D341Med (cell line): ENCODE data around the gene SLC44A3.
"Not testable (repeated sequence)": the region's sequence is repeated elsewhere in the genome, so short reads cannot be mapped to it uniquely, and the experiment has no call there.

Experiments
- DNase-seq: peaks from one replicate; pipeline ENCODE4 v3.0.0; 2012; ENCODE audit warnings: low spot score

The SLC44A3 gene

DNA sequence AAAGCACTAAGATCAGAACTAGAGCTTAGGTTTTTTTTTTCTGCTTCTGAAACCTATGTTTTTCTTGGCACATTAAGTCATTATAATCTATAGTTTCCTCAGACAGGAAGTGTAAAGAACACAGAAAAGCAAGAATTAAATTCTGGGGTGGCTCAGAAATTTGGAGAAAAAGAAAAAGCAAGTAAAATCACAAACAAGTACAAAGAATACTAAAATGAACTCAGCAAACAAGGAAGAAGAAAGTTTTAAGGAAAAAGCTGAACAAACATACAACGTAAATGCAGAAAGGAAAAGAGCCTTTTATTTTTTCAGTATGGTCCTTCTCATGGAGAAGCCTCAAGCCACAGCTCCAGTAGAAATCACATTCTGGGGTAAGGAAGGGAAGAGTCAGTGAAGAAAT, 115.3 kb downstream of the SLC44A3 start:
- DNase-seq = no peak

- DNase-seq = no peak
These were observed 116.9 kb downstream of the SLC44A3 start for GRCh38 chr1:94936861-94937620.

- no peak for DNase-seq
These were observed 117.7 kb downstream of the SLC44A3 start for GRCh38 chr1:94937820-94938219.

GRCh38 chr1:94940738-94941137, 120.6 kb downstream of the SLC44A3 start:
- no peak for DNase-seq

DNA sequence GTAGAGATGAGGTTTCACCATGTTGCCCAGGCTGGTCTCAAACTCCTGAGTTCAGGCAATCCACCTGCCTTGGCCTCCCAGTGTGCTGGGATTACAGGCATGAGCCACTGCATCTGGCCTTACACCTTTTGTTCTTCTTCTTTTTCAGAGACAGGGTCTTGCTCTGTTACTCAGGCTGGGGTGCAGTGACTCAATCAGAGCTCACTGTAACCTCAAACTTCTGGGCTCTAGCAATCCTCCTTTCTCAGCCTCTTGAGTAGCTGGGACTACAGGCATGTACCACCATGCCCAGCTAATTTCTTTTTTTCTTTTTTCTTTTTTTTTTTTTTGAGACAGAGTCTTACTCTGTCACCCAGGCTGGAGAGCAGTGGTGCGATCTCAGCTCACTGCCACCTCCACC, 121.3 kb downstream of the SLC44A3 start:
- DNase-seq = not testable (repeated sequence)

GRCh38 chr1:94942171-94943128, 122.3 kb downstream of the SLC44A3 start:
- no peak for DNase-seq
